Prostate gland (tissue), 2 donors: ENCODE data around the gene ATP1A1. TPM values are rescaled to one million over a fixed set of nuclear protein-coding genes. Genes with fewer than 3 reads are reported as not detected.
A peak's percentile ranks its signal among the peaks of the same experiment; 100 is the strongest.

Experiments used
- DNase-seq: peaks from one replicate; pipeline ENCODE4 v3.0.0-alpha.2; 2019; ENCODE audit warnings: low spot score
- H3K27ac ChIP-seq, 2 donors: fragments of 200-600 bp; sonication (generic); 2 replicates each; pipeline ENCODE4 v1.5.1; 2017 to 2019
- H3K27me3 ChIP-seq: fragments of 200-600 bp; sonication (generic); replicated peaks from 2 replicates; pipeline ENCODE4 v1.5.1; 2019; ENCODE audit not compliant: insufficient read depth
- H3K36me3 ChIP-seq, 2 donors: fragments of 200-600 bp; sonication (generic); 1 replicate in 1 of 2; 2 replicates in 1 of 2; pipeline versions ENCODE4 v1.5.1 to v1.8.1; 2017 to 2019
- H3K4me1 ChIP-seq: fragments of 200-600 bp; sonication (generic); replicated peaks from 2 replicates; pipeline ENCODE4 v1.5.1; 2019
- H3K4me3 ChIP-seq, 2 donors: fragments of 200-600 bp; sonication (generic); 2 replicates each; pipeline ENCODE4 v1.5.1; 2017 to 2019
- H3K9me3 ChIP-seq: fragments of 200-600 bp; sonication (generic); 2 replicates; pipeline ENCODE4 v1.5.1; 2017
- POLR2A ChIP-seq: fragments of 450-650 bp; IDR thresholded peaks from one replicate; pipeline ENCODE4 v1.6.1; 2016; ENCODE audit warnings: antibody characterized with exemption, mild to moderate bottlenecking
- POLR2AphosphoS5 ChIP-seq: sonication (generic); formaldehyde crosslinking; IDR thresholded peaks from one replicate; pipeline ENCODE4 v1.6.1; 2017; ENCODE audit warnings: antibody characterized with exemption
- WGBS: methylation state at CpG from one replicate; pipeline ENCODE4 v1.1.5; 2018; 5-methylcytosine and 5-hydroxymethylcytosine counted together
- intact Hi-C: fragments of 100-400 bp; cut with DNase I; formaldehyde crosslinking; loops from one replicate; pipeline ENCODE4 v1.14.2; 2022
- total RNA-seq, 2 donors: library from RNA; depleted of rRNA; stranded (reverse); fragments of >200 nt; gene quantifications; one replicate each; pipeline ENCODE4 v1.1.0, GENCODE V29; 2016
- TF ChIP-seq, protein P1 (sequence below), 4 experiments: fragments of 200-600 bp in 2 of 4; fragments of 450-650 bp in 2 of 4; sonication (generic) in 2 of 4; IDR thresholded peaks; 1 replicate in 3 of 4; 2 replicates in 1 of 4; pipeline ENCODE4 v1.5.1; 2016 to 2019; ENCODE audit warnings: antibody characterized with exemption in 4 of 4, mild to moderate bottlenecking in 2 of 4, moderate library complexity in 2 of 4

ATP1A1 gene
- total RNA-seq, 2 donors from 2014 or later = 365 to 536 TPM

DNA sequence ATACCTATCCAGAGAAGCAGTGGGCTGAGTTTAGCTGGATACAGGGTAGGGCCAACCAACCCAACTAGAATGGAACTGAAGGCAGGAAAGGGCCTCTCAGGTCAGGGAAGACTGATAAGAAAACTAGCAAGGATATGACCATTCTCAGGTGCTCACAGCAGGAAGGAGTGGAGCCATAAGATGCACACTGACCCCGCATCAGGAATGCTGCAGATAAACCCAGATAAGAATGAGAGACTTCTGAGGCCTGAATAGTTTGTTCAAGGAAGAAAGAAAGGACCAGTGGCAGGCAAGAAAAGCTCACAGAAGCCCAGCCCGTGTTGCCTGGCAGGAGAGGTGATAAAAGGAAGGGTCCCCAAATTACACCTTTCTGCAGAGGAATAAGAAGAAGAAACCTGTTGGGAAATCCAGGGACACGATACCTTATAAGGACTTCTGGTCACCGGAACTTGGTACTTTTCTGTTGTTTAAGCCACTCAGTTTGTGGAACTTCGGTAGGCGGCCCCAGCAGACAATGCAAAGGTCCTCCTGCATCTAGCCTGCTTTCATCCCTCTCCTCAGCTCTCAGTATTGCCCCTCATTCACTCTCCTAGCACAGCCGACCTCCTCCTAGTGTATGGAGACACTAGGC, 58.9 kb downstream of the ATP1A1 start:
- Histone ChIP-seq H3K9me3 (no peaks in the 10 kb centered on the region), H3K36me3 (no peaks in the 10 kb centered on the region), H3K27me3 (no peaks in the 10 kb centered on the region), H3K4me1 (no peaks in the 10 kb centered on the region), H3K4me3 (no peak overlapping the region), H3K27ac (no peak overlapping the region)
- intact Hi-C loops = no loop called here
- DNase-seq = no peak
- TF ChIP-seq POLR2AphosphoS5 = no peak
- TF ChIP-seq, protein P1, sequence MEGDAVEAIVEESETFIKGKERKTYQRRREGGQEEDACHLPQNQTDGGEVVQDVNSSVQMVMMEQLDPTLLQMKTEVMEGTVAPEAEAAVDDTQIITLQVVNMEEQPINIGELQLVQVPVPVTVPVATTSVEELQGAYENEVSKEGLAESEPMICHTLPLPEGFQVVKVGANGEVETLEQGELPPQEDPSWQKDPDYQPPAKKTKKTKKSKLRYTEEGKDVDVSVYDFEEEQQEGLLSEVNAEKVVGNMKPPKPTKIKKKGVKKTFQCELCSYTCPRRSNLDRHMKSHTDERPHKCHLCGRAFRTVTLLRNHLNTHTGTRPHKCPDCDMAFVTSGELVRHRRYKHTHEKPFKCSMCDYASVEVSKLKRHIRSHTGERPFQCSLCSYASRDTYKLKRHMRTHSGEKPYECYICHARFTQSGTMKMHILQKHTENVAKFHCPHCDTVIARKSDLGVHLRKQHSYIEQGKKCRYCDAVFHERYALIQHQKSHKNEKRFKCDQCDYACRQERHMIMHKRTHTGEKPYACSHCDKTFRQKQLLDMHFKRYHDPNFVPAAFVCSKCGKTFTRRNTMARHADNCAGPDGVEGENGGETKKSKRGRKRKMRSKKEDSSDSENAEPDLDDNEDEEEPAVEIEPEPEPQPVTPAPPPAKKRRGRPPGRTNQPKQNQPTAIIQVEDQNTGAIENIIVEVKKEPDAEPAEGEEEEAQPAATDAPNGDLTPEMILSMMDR (IDR thresholded peaks at IDR 0.05) = no peak
- no peak for TF ChIP-seq POLR2A
- WGBS = 75% methylated on average over 7 of the region's 7 CpGs

DNA sequence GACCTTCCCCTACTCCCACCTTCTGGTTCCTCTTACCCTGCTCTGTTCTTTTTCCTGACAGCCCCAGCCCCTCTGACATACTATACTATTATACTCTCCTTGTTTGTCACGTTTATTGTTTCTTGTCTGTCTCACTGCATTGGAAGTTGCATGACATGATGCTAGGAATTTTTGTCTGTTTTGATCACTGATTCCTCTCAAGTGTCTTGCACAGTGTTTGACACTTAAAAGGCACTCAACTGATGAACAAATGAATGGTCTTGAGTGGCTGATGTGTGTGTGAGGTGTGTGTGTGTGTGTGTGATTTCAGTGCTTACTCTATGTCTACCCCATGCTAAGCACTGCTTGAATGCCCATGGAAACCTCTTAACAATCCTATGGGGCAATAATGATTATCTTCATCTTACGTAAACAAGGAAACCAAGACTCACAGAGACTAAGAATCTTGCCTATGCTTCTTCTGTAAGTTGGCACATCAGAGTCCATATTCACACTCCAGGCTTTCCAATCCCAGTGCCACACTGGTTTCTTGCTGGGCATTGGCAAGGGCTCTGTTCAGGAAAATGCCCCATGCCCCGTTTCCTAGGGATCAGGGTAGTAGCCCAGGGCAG, 59.7 kb downstream of the ATP1A1 start:
- TF ChIP-seq POLR2AphosphoS5 (no peak), POLR2A (no peak)
- TF ChIP-seq, protein P1 (IDR thresholded peaks at IDR 0.05) = no peak
- DNase-seq = no peak
- H3K9me3 ChIP-seq = no peaks in the 10 kb centered on the region
- 58% methylated on average over 3 of the region's 3 CpGs for WGBS
- H3K4me3 ChIP-seq = no peak overlapping the region
- no peaks in the 10 kb centered on the region for H3K4me1 ChIP-seq
- H3K27ac ChIP-seq = peak overlapping the region in 1 of 2 donors; percentile 22
- H3K36me3 ChIP-seq = no peaks in the 10 kb centered on the region
- intact Hi-C loops = no loop called here
- no peaks in the 10 kb centered on the region for H3K27me3 ChIP-seq

DNA sequence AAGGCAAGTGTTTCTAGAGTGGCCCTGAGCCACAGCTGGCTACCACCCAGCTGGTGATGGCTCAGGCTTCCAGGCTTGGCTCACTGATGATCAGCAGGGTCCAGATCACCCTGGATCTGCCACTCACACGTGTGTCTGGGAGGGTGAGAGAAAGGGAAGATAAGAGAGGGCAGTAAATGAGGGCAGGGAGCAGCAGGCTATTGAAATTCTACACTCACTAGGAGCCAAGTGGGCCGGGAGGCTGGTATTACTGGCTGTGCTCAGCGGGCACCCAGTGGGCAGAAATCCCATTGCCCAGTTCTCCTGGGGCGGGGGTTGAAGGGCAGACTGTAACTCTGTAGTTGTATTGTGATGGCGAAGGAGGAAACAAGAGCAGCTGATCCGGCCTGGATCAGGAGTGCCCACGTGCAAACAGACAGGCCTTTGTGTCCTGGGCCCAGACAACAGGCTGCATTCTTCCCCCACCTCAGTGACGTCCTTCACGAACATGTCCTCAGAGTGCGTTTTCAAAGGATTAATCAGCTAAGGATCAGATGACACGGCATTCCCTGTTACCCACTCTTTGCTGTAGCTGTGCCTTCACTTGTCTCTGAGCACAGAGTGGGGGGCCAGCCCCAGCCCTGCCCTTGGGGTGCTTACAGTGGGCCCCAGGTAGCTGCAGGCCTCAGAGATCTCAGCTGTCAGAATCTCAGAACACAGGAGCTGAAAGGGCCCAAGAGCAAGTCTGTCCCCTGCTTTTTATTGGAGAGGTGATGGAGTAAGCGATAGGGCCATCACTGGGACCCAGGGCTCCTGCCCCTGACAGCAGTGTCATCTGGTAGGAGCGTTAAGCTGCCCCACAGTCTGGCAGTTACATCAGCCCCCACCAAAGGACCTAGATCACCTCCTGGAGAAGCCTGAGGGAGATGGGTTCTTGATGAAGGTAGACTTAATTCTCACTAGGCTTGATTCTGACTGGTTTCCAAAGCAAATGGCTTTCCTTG, 60.5 kb downstream of the ATP1A1 start:
- DNase-seq = peak; percentile 46
- Histone ChIP-seq H3K36me3 (no peaks in the 10 kb centered on the region), H3K27ac (peak overlapping the region; percentile 14 to 30), H3K4me1 (no peaks in the 10 kb centered on the region), H3K9me3 (no peaks in the 10 kb centered on the region), H3K27me3 (no peaks in the 10 kb centered on the region), H3K4me3 (no peak overlapping the region)
- TF ChIP-seq, protein P1 (IDR thresholded peaks at IDR 0.05) = no peak
- no peak for TF ChIP-seq POLR2A
- TF ChIP-seq POLR2AphosphoS5 = peak; percentile 19
- 36% methylated on average over 13 of the region's 13 CpGs for WGBS
- intact Hi-C loops = no loop called here

DNA sequence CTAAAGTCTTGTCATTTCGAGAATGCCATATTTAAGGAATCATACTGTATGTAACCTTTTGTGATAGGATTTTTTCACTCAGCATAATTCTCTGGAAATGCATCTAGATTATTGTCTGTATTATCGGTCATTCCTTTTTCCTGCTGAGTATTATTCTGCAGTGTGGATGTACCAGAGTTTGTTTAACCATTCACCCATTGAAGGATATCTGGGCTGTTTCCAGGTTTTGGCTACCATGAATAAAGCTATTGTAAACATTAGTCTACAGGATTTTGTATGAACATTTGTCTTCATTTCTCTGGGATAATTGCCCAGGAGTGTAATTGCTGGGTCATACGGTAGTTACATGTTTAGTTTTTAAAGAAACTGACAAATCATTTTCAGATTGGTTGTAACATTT, 61.8 kb downstream of the ATP1A1 start:
- H3K4me1 ChIP-seq = no peaks in the 10 kb centered on the region
- no peak overlapping the region for H3K27ac ChIP-seq
- no peak for DNase-seq
- H3K27me3 ChIP-seq = no peaks in the 10 kb centered on the region
- no peaks in the 10 kb centered on the region for H3K36me3 ChIP-seq
- intact Hi-C loops = no loop called here
- 93% methylated on average over 3 of the region's 3 CpGs for WGBS
- TF ChIP-seq POLR2A (no peak), POLR2AphosphoS5 (no peak)
- TF ChIP-seq, protein P1 (IDR thresholded peaks at IDR 0.05) = no peak
- no peak overlapping the region for H3K4me3 ChIP-seq
- H3K9me3 ChIP-seq = no peaks in the 10 kb centered on the region
